Pulmonary artery endothelial cell (primary cell): Measurements from ENCODE around the gene HNRNPM. TPM values are rescaled to one million over a fixed set of nuclear protein-coding genes. Genes with fewer than 3 reads are reported as not detected.

Experiments used
- DNase-seq: peaks from one replicate; pipeline ENCODE4 v3.0.0-alpha.2; 2011; ENCODE audit warnings: low read depth, low spot score
- total RNA-seq: library from RNA; depleted of rRNA; stranded (reverse); fragments of >200 nt; gene quantifications from 2 replicates; pipeline ENCODE4 v1.2.3, GENCODE V29; 2014

The HNRNPM gene
- total RNA-seq, 1 donor from 2014 or later = 91.6 TPM

DNA sequence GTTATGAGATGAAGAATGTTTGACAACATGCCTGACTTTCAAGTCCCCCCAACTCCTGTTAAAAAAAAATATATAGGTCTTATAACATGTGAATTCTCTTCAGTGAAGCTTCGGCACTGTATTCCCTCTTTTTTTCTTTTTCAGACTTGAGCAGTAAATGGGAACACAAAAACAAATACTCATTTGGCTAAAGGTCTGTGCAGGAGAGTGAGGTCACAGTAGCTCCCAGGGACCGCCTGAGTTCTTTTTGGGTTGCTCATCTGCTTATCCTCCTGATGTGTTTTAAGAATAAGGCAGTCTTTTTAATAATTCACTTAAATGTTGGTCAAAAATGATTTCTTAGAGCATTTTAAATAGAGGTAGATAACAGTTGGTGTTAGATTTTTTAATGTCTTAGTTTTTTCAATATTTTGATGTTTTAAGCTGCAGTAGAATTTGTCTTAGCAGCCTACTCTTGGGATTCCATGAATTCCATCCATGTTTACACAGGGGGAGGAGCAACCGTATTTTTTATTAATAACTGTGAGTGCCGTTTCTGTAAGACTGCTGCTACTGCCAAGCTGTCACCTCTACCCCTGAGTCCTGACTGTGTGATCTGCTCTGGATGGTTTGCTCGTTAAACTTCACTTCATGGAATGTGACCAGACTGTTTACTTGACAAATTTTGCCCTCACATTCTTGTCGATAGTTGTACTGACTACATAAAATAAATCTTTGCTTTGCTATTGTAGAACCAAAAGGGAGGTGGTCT lies 14.9 kb downstream of the HNRNPM start:
- DNase-seq = no peak

DNA sequence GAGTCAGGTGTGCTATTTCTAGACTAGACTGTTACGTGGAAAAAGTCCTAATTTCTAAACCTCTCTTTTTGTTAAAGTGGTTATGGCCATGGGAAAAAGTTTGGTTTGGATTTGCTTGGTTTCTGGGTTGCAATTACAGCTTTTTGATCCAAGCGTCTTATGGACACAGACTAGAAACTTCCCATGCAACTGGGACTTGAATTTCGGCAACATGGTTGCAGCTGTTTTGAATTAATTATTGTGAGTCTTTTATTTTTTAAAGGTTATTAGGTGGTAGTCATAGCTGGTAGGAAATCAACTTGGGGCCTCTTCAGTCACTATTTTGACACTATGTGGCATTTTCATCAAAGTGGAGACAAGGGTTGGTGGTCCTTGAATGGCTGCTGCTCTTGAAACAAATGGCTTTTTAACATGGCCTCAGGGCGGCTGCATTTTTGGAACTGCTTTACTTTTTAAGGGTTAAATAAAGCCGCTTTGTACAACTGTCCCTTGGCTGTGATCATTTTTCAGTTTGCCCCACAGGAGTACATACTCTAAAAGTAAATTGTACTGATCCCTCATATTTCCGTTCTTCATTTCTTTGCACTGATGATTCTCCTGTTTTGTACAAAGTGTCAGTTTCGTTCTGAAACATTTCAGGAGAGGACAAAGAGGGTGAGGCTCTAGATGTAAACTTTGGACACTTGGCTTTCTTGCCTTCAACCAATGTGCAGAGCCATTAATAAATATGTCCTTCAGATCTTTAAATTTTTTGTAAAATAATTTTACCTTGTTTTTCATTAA lies 15.9 kb downstream of the HNRNPM start:
- no peak for DNase-seq

DNA sequence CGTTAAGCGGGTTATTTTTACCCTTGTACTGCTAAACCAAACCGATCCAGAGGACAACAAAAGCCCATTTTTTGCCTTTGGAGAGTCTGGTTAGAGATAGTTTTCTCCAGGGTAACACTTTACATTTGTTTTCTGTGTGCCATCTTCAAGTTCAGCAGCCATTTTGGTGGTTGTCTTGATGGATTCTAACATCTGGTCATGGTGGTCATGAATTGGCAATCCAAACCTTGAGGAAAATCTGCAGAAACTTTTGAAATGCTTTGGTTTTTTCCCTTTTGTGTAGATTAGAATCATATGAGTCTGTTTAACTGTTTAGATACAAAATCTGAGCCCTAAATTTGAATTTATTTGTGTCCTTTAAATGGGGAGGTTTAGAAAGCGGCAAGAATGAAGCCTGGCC lies 16.6 kb downstream of the HNRNPM start:
- DNase-seq = no peak

DNA sequence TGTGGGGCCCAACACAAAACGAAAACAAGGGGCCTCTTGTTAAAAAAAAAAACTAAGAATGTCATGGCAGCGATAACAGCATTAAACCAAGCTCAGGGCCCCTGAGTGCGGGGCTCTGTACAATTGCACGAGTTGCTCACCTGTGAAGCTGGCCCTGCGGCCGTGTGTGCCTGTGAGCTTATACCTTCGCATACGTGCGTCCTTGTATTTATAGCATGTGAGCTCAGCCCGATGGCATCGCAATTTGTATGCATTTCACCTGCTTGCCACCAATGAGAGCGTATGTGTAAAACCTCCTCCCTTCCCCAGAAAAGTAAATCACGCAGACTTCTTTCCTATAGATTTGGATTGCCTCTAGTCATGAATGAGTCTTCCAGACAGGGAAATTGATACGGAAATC lies 17.1 kb downstream of the HNRNPM start:
- no peak for DNase-seq

DNA sequence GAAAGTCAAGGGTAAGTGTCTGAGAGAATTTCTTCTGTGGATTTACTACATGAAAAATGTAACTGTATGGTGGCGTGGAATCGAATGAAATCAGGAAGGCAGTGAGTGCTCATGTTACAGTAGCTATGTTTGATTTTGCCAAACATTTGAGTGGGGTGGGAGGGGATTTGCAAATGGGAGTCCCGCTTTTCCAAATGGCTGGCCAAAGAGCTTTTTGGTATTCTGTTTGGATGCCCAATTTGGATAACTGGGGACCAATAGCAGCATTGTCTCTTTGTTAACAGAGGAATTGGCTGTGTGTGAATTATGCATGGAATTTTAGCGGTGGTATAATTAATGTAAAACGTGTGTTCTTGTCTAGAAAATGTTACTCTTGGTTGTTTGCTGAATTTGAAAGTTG lies 17.8 kb downstream of the HNRNPM start:
- DNase-seq = no peak

DNA sequence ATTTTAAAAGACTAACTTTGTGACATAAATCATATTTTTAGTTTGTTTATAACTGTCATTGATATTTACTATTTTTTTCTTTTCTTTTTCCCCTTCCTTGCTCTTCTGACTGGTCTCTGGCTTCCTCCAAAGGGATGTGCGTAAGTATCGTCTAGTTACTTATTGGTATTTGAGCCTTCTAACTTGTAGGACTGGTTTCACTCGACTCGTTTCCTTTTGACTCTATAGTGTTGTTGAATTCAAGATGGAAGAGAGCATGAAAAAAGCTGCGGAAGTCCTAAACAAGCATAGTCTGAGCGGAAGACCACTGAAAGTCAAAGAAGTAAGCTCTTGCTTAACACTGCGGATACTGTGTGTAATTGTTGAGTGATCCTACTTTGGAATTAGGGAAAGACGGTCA lies 18.6 kb downstream of the HNRNPM start:
- no peak for DNase-seq

DNA sequence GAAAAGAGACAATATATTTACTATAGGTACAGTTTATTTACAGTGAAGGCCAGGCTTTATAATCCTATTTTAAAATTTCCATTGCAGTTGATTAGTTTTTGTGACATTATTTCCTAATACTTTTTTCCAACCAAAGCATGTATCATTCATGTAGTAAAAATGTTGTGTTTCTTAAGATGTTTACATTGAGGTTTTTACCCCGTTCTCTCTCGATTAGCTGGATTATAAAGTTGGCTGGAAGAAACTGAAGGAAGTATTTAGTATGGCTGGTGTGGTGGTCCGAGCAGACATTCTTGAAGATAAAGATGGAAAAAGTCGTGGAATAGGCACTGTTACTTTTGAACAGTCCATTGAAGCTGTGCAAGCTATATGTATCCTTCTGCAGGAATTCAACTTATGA lies 21.2 kb downstream of the HNRNPM start:
- no peak for DNase-seq

DNA sequence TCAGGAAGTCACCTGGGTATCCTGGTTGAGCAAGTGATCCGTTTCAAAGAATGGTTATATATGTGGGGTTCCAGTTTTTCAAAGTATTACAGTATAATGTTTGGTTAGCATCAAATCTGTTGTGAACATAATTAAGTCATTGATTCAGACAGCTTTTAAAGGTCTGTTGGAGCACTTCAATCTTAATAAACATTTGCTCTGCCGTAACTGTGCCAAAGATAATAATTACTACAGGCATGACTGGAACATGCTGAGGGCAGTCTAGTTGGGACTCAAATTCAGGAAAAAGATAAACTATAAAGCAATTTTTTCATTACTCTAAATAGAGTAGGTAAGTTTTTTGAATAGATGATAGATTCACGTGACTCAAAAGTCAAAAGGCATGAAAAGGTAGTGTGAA lies 23.3 kb downstream of the HNRNPM start:
- DNase-seq = no peak

DNA sequence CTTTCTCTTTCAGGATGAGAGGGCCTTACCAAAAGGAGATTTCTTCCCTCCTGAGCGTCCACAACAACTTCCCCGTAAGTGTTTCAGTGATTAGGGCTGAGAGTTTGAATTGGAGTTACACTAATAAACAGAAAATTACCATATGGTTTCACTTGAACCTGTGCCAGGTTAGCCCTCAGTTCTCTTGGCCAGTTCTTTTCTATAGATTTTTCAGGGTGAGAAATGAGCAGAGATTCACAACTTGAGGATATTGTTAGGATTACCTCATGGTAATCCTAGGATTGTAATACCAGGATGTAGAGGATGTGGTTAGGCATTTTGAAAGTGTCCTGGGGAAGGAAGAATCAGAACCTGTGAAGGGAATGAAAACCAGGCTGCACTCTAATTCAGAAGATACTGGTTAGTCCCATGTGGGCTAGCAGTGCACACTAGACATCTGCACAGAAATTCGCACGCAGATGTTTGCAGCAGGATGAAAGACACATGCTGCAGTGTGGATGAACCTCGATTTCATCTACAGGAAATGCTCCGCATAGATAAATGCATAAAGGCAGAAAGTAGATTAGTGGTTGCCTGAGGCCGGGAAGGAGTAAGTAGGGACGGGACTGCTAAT lies 24.1 kb downstream of the HNRNPM start:
- no peak for DNase-seq

DNA sequence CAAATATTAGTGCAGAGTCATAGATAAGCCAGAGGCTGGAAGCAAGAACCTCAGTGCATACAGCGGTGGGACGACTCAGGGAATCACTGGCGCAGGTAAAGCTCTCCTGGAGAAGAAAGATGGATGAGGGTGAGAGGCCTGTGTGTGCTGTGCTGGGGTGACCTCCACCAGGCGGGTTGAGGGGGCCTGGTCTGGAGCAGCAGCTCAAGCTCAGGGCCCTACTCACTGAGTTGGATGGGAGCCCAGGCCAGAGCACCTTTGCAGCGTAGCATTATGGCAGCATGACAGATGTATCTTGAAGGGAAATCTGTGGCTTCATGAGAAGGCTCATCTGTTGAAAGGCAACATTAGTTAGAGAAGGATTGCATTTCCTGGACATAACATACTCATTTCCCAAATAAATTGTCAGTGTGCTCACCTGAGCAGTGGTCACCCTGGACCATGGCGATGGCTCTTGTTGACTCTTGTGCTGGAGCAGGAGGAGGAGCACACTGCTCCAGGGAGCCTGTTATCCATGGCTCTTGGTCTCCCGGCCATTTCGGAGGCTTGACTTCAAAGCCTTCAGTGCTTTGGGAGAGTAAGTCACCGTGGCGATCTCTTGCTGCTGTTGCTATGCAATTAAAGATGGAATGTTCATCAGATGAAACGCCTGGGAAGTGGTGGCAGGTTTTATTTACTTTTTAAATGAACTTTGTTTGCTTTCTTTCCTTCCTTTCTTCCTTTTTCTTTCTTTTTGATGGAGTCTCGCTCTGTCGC lies 25.0 kb downstream of the HNRNPM start:
- DNase-seq = no peak

DNA sequence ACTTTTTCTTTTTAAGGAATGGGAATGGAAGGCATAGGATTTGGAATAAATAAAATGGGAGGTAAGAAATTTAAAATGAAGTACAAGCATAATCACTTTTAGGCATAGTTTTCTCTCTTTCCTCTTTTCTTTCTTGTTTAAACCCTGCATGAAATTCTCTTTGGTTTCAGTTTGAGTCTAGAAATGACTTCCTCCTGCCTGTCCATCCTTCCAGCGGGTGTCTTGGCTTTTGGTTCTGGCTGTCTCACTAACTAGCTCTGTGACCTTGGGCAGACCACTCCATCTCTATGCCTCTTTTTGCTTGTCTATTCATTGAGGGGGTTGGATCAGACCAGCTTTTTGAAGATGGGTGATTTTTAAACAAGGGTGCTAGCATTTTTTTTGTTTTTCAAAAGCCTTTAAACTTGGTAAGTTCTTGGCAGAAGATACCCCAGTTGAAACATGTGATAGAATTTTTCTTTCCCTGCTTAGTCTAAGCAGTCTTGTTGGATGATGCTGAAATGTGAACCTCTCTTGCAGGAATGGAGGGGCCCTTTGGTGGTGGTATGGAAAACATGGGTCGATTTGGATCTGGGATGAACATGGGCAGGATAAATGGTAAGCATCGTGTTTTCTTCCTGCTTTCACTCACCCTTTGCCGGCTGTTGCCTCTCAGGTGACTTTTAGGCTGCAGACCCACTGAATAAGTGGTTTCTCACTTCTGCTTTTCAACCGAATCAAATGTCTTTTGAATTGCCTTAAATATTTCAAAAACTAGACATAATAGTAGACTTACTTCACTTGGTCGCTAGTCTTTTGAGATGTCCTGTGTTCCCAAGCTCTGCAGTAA lies 29.1 kb downstream of the HNRNPM start:
- DNase-seq = no peak

DNA sequence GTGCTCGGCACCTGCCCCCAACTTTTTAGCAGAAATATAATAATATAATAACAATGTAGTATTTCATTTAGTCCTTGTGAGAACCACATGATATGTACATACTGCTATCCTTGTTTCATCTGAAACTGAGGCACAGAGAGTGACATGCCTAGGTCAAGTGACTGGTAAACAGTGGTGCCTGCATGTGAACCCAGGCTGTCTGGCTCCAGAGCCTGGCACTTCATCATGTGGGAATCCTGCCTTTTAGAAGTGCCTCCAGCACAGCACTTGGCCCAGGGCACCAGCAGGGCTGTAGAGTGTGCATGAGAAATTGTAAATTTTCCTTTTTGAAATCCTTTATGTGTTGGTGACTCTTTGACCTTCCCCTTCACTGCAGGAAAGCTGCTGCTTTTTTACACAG lies 30.2 kb downstream of the HNRNPM start:
- DNase-seq = no peak

DNA sequence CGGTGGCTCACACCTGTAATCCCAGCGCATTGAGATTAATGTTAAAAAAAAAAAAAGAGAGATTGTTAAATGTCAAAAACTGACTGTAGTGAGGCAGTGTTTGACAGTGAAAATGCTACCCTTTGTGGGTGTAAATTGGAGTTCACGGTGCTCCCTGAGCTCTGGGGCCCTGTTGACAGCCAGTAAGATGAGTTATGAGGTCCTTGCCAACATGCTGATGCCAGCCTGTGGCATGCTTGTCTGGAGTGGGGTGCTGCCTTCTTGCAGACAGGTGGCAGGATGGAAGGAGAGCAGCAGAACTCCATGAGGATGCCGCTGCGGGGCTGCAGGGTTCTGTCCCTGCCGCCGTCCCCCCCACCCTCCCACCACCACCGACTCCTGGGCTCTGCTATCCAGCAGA lies 31.7 kb downstream of the HNRNPM start:
- no peak for DNase-seq

DNA sequence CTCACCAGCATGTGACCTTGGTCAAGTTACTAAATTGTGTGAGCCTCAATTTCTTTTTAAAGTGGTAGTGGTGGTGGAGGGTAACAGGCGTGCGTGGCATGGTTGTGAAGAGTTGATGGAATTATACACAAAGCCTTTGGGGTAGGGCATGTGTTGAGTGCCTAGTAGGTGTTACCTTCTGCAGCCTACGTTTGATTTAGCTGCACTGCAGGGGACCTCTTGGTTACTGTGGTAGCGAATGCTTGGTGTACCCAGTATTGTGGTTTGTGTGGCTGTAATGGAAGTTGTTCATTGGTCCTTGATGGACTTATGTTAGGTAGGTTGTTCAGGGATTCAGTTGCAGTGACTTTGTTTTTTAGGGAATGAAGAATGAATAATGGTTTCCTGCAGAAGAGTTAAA lies 33.1 kb downstream of the HNRNPM start:
- DNase-seq = no peak

DNA sequence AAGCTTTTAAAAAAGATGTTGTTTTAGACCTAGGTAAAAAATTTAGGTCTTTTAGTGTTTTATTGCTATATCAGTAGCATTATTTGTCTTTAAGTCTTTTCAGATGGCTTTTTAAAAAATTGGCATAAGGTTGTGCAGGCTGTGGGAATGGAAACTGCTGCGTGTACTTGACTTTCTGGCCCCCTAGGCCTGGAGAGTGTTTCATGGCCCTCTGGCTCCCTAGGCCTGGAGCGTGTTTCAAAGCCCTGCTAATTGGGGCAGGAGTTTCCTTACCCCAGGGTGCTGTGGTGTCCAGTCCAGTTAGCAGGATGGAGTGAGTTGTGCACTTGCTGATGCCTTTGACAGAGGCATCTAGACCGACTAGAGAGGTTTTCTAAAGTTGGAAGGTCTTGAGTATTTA lies 33.8 kb downstream of the HNRNPM start:
- DNase-seq = no peak

DNA sequence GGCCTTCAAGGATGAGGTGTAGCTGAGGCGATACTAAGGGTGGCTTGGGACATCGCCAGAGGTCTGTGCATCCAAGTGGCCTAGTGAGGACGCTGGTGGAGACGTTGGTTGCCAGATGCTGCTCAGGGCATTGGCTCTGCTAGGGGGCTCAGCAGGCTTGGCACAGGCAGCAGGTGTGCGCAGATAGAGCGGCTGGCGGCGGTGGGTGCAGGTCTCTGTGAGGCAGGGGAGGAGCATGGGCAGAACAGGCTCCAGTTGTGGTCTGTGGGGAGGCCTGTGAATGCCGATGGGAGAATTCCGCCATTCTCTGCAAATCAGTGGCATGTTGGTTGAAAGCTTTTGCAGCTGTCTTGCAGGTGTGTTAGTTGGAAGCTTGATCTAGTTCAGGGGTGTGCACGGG lies 36.4 kb downstream of the HNRNPM start:
- no peak for DNase-seq

DNA sequence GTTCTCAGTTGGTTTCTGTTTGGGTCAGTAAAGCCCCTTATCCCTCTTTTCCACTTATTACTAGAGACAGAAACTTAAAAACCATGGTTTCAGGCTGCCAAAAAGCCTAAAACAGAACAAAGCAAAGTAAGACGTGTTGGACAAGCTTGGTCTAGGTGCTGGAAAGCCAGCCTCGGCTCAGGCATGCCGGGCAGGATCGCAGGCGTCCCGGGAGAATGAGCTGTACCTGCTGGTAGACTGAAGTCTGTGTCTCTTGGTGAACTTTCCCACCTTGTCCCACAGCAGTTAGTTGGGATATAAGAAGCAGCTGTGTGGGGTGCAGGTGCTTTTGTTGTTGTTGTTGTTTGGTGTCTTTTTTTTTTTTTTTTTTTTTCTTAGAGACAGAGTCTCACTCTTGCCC lies 36.8 kb downstream of the HNRNPM start:
- DNase-seq = no peak

DNA sequence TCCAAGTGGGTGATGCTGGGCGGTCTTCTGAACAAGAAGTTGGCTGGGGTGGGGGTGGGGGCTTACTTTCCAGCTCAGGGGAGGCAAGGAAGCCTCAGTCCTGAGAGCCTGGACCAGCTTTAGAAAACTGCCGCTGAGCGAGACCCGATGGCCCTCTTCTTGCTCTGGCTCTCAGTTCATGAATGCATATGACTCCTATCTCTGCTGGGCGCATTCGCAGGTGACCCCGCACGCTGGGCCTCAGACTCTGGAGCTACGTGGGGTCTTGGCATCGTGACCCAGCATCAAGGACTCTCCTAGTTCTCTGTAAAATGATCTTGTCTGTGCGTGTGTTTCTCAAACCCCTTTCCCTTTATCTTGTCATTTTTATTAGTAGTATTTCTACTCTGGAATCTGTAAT lies 37.9 kb downstream of the HNRNPM start:
- DNase-seq = no peak

DNA sequence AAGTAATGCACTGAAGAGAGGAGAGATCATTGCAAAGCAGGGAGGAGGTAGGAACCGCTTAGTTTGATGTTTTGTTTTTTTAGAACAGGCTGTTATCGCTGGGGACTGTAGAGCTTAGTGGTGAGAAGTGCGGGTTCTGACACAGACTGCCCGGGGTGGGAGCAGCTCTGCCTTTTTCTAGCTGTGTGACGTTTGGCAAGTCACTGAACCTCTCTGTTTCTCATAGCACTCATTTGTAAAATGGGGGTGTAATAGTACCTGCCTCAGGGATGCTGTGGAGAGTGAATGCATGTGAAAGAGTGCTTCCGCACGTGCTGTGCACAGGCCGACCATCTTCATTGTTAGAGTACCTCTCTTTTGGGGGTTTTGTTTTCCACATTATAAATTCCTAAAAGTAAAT lies 38.4 kb downstream of the HNRNPM start:
- DNase-seq = no peak

DNA sequence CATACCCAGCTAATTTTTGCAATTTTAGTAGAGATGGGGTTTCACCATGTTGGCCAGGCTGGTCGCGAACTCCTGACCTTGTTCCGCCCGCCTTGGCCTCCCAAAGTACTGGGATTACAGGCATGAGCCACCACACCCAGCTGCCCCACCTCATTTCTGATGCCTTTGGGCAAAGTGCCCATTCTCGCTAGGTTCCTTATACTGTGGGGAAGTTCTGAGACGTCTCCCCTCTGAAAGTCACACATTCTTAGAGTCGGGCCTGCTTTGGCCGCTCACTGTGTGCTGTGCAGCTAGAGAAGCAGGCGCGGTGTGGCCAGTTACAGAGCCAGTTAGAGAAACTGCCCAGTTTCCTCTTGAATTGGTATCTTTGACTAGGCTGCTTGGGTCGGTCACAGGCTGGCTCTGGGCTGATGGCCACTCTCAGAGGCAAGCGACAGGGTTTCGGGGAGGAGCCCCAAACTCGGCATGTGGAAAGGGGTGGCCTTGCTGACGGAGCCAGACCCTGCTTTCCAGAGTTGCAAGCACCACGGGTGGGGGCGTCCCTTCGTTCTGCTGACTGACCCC lies 39.6 kb downstream of the HNRNPM start:
- DNase-seq = no peak
